Hair follicle dermal papilla cell (primary cell): ENCODE measurements around the gene ABRACL. TPM values are rescaled to one million over a fixed set of nuclear protein-coding genes. Genes with fewer than 3 reads are reported as not detected.

ENCODE experiments used
- total RNA-seq: library from RNA; depleted of rRNA; stranded (reverse); fragments of >200 nt; gene quantifications from 2 replicates; pipeline ENCODE4 v1.2.3, GENCODE V29; 2012

Gene ABRACL
- total RNA-seq: 14.3 and 21.3 TPM in 2 replicates

GRCh38 chr6:139028658-139029469 is at the start of gene ABRACL:
TSS of gene ABRACL (plus strand) at chr6:139028745. CDS start at chr6:139034161, 5,416 bp downstream.

GRCh38 chr6:138987643-138988468 is 40.7 kb upstream of the ABRACL start, which contains the start of gene REPS1:
TSS of gene REPS1 (minus strand) at chr6:138988253. CDS start at chr6:138987682, 571 bp downstream.

Other genes starting within 250 kb of the ABRACL start
- gene ECT2L, start 232.7 kb upstream of the ABRACL start, total RNA-seq: not detected in 2 replicates
- gene REPS1, start 40.5 kb upstream of the ABRACL start, total RNA-seq: 38.7 and 44.3 TPM in 2 replicates
- gene HECA, start 106.3 kb downstream of the ABRACL start, total RNA-seq: 43.8 and 47.7 TPM in 2 replicates